GM12872 (cell line): ENCODE data around the gene NBEA.

Experiments used
- CTCF ChIP-seq: IDR thresholded peaks from 3 replicates; pipeline ENCODE4 v1.5.1; 2011; ENCODE audit warnings: low read depth, mild to moderate bottlenecking, low read length, moderate library complexity; ENCODE audit not compliant: insufficient read depth

Gene NBEA

DNA sequence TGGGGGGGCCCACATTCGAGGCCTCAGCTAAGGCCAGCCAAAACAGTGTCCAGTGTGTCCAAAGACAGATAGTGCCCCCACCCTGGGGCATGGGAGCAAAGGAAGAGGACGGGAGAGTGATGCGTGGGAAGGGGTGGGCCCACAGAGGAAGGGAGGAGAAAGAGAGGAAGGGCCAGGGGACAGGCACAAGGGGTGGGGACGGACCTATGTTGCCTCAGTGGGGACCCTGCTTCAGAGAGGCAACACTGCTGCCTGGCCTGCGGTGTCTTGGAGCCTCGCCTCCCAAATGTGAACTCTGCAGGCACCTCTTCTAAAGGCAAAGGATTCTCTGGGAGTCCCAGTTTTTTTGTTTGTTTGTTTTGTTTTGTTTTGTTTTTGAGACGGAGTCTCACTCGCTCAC, 764.7 kb downstream of the NBEA start:
- TF ChIP-seq CTCF: no peak

- no peak for TF ChIP-seq CTCF
Observed at GRCh38 chr13:35711909-35712308, 769.8 kb downstream of the NBEA start.

- no peak for TF ChIP-seq CTCF
Observed at GRCh38 chr13:35712907-35713761, 771.1 kb downstream of the NBEA start.

- TF ChIP-seq CTCF: no peak
Observed at GRCh38 chr13:35714121-35714520, 772.1 kb downstream of the NBEA start.

GRCh38 chr13:35714588-35715377, 772.7 kb downstream of the NBEA start:
- no peak for TF ChIP-seq CTCF

- TF ChIP-seq CTCF: no peak
Observed at GRCh38 chr13:35716186-35716585, 774.1 kb downstream of the NBEA start.

GRCh38 chr13:35716729-35717128, 774.7 kb downstream of the NBEA start:
- no peak for TF ChIP-seq CTCF
